HG03175 (cell line): Measurements from ENCODE around the gene ATG4D.

Experiments
- ATAC-seq: cut with Tn5 transposase; IDR thresholded peaks from one replicate; pipeline ENCODE4 v1.9.1; 2021; ENCODE audit warnings: mild to moderate bottlenecking, moderate library complexity; ENCODE audit not compliant: unreplicated experiment

Gene ATG4D

DNA sequence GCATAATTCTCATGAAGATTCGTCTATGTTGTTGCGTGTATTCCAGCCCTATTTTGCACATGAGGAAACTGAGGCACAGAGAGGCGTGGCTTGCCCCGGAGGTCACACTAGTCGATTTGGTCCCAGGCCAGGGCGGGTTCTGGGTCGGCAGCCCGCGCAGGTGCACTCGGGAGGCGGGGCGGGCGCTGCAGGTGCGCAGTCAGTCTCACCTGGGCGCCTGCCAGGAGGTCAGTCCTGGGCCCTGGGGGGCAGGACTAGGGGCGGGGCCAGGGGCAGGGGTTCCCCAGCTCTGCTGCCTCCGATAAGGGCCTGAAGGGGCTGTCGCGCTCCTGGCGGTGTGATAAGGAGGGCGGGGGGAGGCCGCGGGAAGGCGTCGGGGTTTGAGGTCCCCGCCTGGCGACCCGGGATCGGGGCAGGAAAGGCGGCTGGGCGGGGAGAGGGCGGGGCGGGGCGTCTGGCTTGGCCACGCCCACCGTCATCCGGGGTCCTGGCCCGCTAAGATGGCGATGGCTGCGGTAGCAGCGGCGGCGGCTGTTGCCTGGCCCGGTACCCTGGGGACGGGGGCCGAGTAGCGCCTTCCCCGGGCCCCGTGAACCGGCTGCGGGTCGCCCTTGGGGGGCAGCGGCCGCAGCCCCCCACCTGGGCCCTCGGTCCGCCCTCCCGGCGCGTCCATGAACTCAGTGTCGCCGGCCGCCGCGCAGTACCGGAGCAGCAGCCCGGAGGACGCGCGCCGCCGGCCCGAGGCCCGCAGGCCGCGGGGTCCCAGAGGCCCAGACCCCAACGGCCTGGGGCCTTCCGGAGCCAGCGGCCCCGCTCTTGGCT lies at the start of gene ATG4D:
ATG4D (plus strand) TSS at position 485 of the 822 bp plus-strand sequence; CDS start at position 672, 187 bp downstream.
- peak; percentile 69 for ATAC-seq

DNA sequence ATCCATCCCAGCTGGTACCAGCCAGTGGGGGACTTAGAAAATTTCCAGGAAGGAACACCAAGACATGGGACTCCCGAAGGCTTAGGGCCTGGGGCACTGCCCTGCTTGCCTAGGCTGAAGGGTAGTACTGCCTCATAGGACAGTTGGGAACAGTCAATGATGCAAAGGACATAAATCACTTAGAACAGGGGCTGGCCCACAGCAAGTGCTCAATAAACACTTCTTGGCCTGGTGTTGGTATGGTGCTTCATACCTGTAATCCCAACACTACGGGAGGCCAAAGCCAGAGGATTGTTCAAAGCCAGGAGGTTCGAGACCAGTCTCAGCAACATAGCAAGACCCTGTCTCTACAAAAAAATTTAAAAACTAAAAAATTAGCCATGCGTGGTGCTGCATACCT lies 46.3 kb upstream of the ATG4D start:
- ATAC-seq: no peak

DNA sequence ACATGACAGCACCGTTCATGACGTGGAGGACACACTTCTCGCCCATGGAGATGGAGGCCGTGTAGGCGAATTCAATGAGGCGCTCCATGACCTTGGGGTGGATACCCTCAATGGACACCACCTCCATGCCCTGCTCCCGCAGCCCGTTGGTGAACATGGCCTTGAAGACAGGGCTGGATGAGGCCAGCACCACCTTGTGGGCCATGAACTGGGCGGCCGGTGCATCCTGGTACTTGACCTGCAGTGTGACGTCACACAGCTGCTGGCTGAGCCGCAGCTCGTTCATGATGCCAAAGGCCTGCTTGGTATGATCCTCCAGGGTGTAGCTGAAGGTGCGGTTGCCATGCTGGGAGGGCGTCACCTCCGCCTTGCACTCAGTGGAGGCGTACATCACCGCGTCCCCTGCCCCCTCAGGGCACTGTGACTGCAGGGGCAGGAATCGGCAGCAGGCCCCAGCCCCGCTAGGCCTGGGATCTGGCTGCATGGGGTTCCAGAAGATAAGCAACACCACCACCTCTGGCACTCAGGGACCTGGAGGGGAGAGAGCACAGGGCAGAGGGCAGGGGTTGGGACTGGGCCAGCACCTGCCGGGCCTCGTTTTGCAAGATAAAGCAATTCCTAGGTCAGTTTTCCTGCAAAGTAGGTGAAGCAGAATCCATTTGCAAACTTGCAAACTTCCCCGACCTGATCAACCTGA lies 44.0 kb upstream of the ATG4D start:
- no peak for ATAC-seq

DNA sequence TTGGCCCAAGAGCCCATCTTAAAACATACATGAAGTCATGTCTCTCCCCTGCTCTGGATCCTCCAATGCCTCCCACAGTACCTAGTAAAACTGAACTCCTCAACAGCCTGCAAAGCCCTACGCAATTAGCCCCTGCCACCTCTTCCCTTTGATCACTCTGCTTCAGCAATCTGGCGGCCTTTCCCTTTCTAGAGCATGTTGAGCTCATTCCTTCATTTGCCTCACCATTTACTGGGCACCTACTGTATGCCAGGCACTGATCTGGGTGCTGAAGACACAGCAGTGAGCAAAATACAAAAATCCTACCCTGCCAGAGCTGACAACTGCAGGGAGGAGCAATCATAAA lies 43.5 kb upstream of the ATG4D start:
- no peak for ATAC-seq

DNA sequence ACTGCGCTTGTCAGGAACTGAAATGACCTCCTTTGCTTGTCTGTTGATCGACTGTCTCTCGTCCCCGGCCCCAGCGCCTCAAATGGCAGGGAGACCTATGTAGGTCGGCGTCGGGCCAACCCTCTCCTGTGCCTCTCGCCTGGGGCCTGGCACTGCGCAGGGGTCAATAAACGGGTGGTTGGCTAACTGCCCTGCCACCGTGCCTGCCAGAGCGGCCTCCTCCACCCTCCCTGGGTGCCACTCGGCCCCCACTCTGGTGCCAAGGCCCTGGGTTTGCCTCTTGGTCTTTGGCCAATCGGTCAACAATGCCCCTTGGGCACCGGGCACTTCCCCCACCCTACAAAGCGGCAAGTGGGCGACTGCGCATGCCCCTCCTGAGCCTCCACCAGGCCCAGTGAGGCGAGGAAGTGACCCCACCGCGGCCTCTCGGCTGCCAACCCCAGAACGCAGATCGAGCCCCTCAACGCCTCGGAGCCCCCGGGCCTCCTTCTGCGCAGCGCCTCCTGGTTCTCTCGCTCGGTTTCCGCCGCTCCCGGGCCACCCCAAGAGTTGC lies 41.7 kb upstream of the ATG4D start:
- ATAC-seq: peak; percentile 36

DNA sequence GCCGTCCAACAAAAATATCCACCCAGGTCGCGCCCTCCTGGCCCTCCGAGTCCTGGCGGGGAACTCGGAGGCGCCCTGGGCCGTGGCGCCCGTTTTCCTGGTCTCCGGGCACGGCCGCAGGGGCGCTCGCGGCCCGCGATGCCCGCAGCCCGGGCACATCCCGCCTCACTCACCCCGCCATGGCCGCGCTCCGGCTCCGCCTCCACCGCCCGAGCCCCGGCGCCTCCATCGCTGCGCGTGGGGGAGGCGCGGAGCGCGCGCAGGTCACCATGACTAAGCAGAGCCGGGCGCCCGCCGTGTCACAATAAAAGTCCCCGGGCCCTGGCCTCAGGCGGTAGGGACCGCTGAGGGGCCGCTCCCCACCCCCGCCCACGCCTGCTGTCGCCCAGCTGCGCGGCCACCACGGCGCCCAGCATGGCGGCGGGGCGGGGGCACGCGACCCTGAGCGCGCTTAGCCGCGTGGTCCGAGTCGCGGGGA lies 41.1 kb upstream of the ATG4D start:
- peak; percentile 82 for ATAC-seq

DNA sequence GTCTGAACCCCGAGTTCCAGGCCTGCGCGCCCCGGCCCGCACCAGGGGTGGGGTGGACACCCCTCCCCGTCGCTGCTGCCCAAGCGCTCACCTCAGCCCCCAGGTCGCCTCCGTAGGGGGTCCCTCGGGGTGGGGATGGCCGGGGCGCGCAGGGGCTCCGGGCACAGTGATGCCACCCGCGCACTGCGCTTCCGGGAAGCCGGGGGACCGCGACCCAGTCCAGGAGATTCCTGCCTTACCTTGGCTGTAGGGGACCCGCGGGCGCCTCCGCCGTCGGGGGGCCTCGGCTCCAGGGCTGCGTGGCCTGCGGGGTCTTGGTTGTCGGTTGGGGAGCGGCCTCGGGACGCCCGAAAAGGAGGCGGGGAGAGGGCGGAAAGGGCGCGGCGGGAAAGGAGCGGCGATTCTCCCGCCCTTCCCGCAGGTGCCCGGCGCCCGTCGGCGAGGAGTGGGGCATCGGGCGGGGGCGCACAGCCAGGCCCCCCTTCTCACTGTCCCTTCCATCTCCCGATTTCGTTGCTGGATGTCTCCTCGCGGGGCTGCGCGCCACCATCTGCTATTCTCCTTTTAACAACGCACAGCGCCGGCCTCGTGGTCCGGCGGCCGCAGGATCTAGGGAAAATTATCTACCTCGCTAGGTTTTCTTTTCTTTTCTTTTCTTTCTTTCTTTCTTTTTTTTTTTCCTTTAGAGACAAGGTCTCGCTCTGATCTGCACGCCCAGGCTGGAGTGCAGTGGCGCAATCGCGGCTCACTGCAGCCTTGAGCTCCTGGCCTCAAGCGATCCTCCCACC lies 40.5 kb upstream of the ATG4D start, which contains the start of gene KEAP1:
KEAP1 (minus strand) TSS at position 355 of the 788 bp plus-strand sequence. CDS start 3,323 bp downstream, outside the sequence.
- ATAC-seq: peak; percentile 7

DNA sequence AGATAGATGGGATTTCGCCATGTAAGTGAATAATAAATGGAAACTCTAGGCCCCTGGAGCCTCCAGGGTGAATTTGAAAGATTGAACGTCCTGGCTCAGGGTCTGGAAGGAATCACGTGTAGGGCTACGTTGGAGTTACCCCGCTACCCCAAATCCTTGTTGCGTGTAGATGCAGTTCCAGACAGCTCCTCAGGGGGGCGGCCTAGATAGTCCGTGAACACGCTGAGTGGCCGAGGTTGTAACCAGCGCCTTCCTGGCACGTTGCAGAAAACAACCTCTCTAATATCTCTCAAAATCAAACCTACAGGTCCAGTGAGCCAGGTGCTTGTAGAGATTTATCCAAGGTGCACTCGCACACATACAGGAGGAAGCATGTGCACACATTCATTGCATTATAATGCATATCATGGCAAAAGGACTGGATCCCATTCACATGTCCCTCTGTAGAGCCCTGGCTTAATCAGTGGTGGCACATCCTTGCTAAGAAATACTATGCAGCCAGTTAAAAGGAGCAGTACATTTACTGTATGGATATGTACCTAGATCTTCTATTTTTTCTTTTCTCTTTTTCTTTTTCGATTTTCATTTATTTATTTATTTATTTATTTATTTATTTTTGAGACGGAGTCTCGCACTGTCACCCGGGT lies 38.0 kb upstream of the ATG4D start:
- ATAC-seq: no peak

DNA sequence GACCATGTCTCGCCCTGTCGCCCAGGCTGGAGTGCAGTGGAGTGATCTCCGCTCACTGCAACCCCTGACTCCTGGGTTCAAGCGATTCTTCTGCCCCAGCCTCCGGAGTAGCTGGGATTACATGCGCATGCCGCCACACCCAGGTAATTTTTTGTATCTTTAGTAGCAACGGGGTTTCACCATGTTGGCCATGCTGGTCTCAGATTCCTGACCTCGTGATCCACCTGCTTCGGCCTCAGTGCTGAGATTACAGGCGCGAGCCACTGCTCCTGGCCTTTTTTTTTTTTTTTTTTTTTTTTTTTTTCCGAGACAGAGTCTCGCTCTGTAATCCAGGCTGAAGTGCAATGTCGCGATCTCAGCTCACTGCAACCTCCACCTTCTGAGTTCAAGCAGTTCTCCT lies 35.7 kb upstream of the ATG4D start:
- ATAC-seq: no peak

DNA sequence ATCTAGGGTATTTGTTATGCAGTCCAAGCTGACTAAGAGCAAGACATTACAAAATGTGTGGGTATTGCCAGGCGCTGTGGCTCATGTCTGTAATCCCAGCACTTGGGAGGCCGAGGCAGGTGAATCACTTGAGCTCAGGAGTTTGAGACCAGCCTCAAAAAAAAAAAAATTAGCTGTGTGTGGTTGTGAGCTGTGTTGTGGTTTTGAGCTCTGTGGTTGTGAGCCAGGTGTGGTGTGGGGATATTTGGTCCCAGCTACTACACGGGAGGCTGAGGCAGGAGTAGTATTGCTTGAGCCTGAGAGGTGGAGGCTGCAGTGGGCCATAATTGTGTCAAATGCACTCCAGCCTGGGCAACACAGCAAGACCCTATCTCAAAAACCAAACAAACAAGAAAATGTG lies 35.0 kb upstream of the ATG4D start:
- ATAC-seq: no peak

DNA sequence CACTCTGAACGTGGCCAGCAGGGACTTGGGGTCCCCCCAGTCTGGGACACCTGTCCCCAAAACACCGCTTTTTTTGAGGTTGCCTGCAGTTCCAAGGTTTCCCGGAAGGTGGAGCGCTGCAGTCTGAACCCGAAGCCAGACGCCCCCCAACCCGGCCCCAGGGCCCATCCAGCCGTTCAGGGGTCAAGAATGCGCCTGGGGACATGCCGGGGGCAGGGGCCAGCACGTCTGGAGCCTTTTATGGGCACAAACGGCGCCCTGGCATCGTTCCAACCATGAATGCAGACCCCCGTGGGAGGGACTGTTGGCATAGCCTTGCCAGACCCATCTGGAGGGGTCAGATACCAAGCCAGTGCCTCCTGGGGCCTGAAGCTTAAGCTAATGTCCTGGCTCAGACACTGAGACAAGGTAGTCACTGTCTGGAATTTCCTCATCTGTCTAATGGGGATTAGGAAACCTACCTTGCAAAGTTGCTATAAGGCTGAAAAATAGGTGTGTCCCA lies 33.4 kb upstream of the ATG4D start:
- ATAC-seq: no peak

DNA sequence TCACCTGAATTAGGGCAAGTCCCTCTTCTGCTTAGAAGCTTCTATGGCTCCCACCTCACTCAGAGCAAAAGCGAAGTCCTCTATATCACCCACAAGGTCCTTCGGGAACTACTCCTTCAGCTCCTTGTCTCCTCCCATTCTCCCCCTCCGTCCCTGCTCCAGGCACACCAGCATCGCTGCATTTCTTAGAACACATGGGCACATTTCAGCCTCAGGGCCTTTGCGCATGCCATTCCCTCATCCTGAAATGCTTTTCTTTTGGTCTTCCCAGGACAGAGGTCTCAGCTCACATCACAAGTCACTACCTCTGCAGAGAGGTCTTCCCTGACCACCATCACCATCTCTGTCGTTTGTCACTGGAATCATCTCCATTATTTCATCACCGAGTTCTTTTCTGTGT lies 30.5 kb upstream of the ATG4D start:
- ATAC-seq: no peak

DNA sequence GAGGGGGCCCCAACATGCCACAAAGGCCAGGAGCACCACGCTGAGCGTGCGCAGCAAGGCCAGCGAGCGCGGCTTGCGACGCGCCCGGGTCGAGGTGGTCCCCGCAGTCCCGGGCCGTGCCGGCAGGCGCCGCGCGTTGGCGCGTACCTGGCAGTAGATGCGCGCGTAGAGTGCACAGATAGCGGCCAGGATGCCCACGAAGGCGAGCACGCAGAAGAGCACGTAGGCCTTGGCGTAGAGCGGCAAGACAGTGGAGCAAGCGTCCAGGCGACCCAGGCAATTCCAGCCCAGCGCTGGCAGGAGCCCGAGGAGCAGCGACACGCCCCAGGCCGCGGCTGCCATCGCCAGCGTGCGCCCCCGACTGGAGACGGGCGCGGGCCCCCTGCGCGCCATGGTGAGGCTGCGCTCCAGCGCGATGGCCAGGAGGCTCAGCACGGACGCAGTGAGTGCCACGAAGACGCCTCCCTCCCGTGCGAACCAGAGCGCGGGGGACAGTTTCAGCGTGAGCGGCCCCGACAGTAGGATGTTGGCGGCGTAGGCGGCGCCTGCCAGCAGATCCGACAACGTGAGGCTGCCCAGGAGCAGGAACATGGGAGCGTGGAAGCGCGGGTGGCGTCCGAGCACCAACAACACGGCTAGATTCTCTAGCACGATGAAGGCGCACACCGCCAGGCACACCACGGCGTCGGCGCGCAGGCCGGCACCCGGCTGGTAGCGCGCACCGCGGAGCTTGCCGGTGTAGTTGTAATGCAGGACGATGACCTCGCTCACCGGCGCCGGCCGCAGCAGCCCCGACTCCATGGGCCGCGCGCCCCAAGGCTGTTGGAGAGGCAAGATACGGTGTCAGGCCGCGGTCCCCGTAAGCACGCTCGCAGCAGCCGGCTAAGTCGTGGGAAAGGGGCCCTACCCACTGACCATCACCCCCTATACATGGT lies 29.2 kb upstream of the ATG4D start:
- ATAC-seq: no peak

DNA sequence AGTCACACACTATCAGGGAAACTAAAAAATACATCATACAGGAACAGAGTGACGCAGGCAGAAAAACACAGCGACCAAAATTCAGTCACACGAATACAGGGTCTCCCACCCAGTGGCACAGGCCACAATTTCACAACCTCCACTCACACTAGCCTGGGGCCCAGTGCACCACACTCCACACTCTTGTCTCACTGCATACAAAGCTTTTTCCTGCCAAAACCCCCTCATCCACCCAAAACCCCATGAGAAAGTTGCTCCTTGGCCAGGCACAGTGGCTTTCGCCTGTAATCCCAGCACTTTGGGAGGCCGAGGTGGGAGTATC lies 27.7 kb upstream of the ATG4D start:
- no peak for ATAC-seq

DNA sequence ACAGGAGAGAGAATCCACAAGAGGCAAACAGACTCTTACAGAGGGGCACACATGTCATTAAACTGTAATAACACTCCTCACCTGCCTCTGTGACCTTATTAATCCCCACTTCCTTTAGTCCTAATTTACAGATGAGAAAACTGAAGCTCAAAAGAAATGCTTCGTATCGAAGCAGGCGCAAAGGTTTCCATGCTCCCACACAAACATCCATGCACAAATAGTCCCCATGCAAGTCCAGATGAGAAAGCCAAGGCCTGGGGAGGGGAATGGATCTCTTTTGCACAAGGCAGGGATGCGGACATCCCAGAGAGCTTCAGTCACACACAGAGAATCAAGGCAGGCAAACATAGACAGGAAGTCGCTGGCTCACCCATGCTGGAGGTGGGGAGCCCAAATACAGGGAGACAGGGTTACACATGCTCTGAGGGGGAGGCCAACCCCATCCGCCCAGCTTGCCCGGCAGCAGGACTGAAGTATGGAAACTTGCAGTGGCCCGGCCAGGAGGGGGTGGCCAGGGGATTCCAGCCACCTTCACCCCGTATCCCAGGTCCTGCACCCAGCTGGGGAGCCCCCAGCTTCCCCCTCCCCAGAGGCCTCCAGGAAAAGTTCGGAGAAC lies 26.9 kb upstream of the ATG4D start:
- no peak for ATAC-seq

DNA sequence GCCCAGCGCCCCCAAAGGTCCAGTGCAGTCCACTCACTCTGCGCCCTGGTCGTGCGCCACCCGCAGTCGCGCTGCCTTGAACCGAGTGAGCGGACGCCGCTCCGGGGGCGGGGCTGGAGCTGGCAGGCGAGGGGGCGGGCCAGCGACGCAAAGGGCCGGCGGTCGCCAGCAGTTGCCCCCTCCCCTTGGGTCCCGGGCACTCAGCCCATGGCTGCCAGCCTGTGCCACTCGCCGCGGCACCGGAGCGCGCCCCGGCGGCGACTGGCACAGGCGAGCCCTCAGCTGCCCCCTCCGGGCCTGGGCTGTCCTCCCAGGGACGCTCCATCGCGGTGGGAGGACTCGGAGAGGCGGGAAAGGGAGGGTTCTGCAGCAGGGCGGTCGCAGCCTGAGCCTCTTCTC lies 26.3 kb upstream of the ATG4D start, which contains the start of gene S1PR5:
S1PR5 (minus strand) TSS at position 87 of the 399 bp plus-strand sequence. CDS start 2,436 bp downstream, outside the sequence.
- ATAC-seq: no peak

DNA sequence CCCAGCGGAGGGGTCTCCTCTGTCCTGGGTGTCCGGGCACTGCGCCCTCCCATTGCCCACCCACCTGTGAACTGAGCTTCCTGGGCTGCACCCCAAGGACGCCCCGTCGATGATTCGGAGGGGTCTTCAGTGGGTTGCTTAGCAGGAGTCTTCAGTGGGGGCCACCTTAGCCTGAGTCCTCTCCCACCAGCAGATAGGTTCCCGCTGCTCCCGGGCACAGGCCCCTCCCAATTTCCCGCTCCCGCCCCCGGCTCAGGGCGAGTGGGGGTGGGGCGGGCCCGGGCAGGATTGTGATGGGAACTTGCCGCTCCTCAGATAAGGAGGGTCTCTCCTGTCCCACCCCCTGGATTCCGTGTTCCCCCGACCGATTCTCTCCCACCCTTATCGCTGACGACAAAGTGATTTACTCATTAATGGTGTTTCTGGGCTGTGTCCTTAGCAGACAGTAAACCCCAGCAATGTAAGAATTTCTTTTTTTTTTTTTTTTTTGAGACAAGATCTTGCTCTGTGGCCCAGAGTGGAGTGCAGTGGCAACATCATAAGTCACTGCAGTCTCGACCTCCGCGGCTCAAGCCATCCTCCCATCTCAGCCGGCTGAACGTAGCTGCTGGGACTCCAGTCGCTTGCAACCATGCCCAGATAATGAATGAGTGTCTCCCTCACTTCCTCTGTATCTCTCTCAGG lies 25.8 kb upstream of the ATG4D start:
- ATAC-seq: no peak
